Right cardiac atrium (tissue), 5 donors: Measurements from ENCODE around the gene DGKG. TPM values are rescaled to one million over a fixed set of nuclear protein-coding genes. Genes with fewer than 3 reads are reported as not detected.

Source experiments
- ATAC-seq, 2 donors: fragments of 200-7000 bp; cut with Tn5 transposase; one replicate each; pipeline versions ENCODE4 v1.8.0 to v1.9.1; 2020; ENCODE audit warnings: moderate library complexity in 2 of 2, mild to moderate bottlenecking in 1 of 2
- DNase-seq, 3 donors: peaks; one replicate each; pipeline ENCODE4 v3.0.0-alpha.2; 2020
- H3K27ac ChIP-seq: one replicate; pipeline ENCODE4 v1.5.1; 2013; ENCODE audit warnings: mild to moderate bottlenecking, low read length, control low read depth, moderate library complexity
- H3K27me3 ChIP-seq: one replicate; pipeline ENCODE4 v1.6.1; 2013; ENCODE audit not compliant: control insufficient read depth, insufficient read depth
- H3K4me1 ChIP-seq: one replicate; pipeline ENCODE4 v1.6.1; 2013; ENCODE audit warnings: low read length; ENCODE audit not compliant: control insufficient read depth, insufficient read depth
- H3K4me3 ChIP-seq: one replicate; pipeline ENCODE4 v1.5.1; 2013; ENCODE audit warnings: low read length, control low read depth
- H3K9me3 ChIP-seq: one replicate; pipeline ENCODE4 v1.6.1; 2013; ENCODE audit warnings: low read length; ENCODE audit not compliant: control insufficient read depth
- WGBS: extraction: QIAGEN DNeasy Blood & Tissue Kit; methylation state at CpG from one replicate; pipeline ENCODE4 v1.1.7; 2013; 5-methylcytosine and 5-hydroxymethylcytosine counted together
- intact Hi-C, 4 donors: fragments of 100-400 bp; cut with DNase I; formaldehyde crosslinking; loops; one replicate each; pipeline versions ENCODE4 v1.11.0 to v1.14.0; 2022 to 2023
- polyA plus RNA-seq: library from polyadenylated mRNA; stranded (reverse); fragments of 200-250 nt; gene quantifications from one replicate; pipeline ENCODE4 v1.2.3, GENCODE V29; 2013
- total RNA-seq, 4 donors: library from RNA; stranded (reverse); fragmentation: NEBNext Ultra II Directional; extraction: Animal tissue kit (Norgen Biotek cat#: 25700); gene quantifications; one replicate each; pipeline ENCODE4 v1.2.1, GENCODE V29; 2021
- donor health status: healthy with polysubstance abuse.
- donor health status: DM: no; HTN: yes; CAD: no.
- donor health status: DM: no; HTN: no; CAD: no.
- donor health status: DM: no; HTN: yes; CAD: no; lungs with severe emphysema.
- donor health status: DM: yes; HTN: yes; CAD: no.

Gene DGKG
- total and polyA plus RNA-seq, 5 donors: 4.5 to 23.6 (median 16.2) TPM

DNA sequence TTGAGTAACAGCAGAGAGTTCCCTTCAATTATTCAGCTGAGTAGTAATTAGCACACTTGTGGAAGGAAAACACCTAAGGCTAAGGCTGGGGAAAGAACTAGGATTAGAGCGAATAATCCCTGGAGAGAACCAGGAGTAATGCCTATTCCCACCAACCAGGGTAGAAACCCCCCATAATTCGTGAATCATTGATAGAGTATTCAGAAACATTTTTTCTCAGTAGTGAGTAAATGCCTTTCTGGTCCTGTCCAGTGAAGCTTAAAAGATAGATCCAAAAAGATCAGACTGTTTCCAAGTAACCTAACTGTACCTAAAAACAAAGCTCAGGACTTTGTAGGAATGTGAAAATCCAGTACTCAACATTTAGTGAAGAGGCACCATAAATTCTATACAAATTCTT, 71.2 kb downstream of the DGKG start:
- Histone ChIP-seq H3K27me3 (no peaks in the 10 kb centered on the region), H3K4me3 (no peak overlapping the region), H3K27ac (no peak overlapping the region), H3K4me1 (no peaks in the 10 kb centered on the region), H3K9me3 (no peaks in the 10 kb centered on the region)
- intact Hi-C loops: no loop called here
- DNase-seq (no peak), ATAC-seq (no peak)
- WGBS: 88% methylated on average over 2 of the region's 2 CpGs

DNA sequence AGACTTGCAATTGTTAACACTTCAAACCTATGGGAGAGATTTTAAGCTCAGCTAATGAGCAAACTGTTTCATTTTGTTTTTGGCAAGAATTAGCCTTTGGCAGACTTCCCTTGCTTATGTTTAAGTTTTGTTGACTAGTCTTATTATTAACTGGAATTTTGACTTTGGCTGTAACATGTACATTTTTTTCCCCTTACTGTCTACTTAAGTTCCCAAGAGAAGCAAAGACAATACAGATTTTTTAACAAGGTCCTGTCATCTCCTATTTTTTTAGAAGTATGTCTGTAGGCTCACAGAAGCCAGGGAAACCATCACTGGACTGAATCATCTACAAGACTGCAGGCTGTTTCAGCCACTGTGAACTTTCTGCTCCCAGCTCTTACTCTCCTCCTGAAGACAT, 74.3 kb downstream of the DGKG start:
- no peak for DNase-seq
- intact Hi-C loops: no loop called here
- H3K27me3 ChIP-seq: no peaks in the 10 kb centered on the region
- no peak overlapping the region for H3K4me3 ChIP-seq
- H3K4me1 ChIP-seq: no peaks in the 10 kb centered on the region
- H3K27ac ChIP-seq: no peak overlapping the region
- H3K9me3 ChIP-seq: no peaks in the 10 kb centered on the region
- ATAC-seq: no peak

GRCh38 chr3:186286114-186286513, 75.9 kb downstream of the DGKG start:
- H3K27me3 ChIP-seq: no peaks in the 10 kb centered on the region
- 88% methylated on average over 5 of the region's 5 CpGs for WGBS
- DNase-seq: no peak
- ATAC-seq: no peak
- intact Hi-C loops: no loop called here
- no peak overlapping the region for H3K27ac ChIP-seq
- H3K9me3 ChIP-seq: no peaks in the 10 kb centered on the region
- no peak overlapping the region for H3K4me3 ChIP-seq
- no peaks in the 10 kb centered on the region for H3K4me1 ChIP-seq

DNA sequence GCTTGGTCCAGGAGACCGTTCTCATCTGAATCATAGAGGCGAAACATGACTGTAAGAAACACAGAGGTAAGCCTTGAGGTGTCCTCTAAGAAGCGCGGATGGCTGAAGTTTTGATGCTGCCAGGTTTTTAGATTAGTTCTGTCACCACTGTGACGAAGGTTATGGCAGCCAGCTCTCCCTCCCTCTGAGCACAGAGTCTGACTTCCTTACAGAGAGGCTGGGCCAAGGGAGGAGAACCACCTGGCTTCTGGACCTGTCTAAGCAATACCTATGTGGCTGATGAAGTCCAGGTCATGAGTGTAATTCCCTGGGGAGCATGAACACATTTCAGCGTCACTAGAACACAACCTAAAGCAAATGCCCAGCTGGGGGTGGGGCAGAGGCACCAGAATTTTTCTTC, 77.4 kb downstream of the DGKG start:
- H3K27ac ChIP-seq: no peak overlapping the region
- WGBS: 89% methylated on average over 6 of the region's 6 CpGs
- ATAC-seq: no peak

DNA sequence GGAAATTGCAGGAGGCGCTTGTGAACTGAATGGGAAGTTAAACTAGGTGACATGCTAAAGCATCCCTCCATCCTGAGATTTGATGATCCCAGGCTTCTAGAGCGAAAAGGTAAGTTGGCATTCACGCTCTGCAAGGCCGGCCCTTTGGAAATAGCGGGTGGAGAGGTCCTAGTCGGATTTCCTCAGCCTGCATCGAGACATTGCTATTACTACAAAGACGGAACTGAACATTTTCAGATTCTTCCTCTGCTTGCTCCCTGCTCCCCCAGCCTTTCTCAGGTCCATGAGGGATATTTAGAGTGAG, 77.7 kb downstream of the DGKG start:
- no peak overlapping the region for H3K4me3 ChIP-seq
- DNase-seq (no peak), ATAC-seq (no peak)
- intact Hi-C loops: no loop called here
- 94% methylated on average over 8 of the region's 8 CpGs for WGBS
- H3K27me3 ChIP-seq: no peaks in the 10 kb centered on the region
- H3K27ac ChIP-seq: no peak overlapping the region
- no peaks in the 10 kb centered on the region for H3K9me3 ChIP-seq
- no peaks in the 10 kb centered on the region for H3K4me1 ChIP-seq

More for the DNA sequence above, 77.4 kb downstream of the DGKG start:
- Histone ChIP-seq H3K9me3 (no peaks in the 10 kb centered on the region), H3K4me1 (no peaks in the 10 kb centered on the region), H3K4me3 (no peak overlapping the region), H3K27me3 (no peaks in the 10 kb centered on the region)
- no peak for DNase-seq
- intact Hi-C loops: no loop called here

GRCh38 chr3:186283651-186284348, 78.2 kb downstream of the DGKG start:
- Histone ChIP-seq H3K4me3 (no peak overlapping the region), H3K9me3 (no peaks in the 10 kb centered on the region), H3K4me1 (no peaks in the 10 kb centered on the region), H3K27me3 (no peaks in the 10 kb centered on the region), H3K27ac (no peak overlapping the region)
- DNase-seq (no peak), ATAC-seq (no peak)
- intact Hi-C loops: no loop called here
- WGBS: 79% methylated on average over 6 of the region's 6 CpGs

DNA sequence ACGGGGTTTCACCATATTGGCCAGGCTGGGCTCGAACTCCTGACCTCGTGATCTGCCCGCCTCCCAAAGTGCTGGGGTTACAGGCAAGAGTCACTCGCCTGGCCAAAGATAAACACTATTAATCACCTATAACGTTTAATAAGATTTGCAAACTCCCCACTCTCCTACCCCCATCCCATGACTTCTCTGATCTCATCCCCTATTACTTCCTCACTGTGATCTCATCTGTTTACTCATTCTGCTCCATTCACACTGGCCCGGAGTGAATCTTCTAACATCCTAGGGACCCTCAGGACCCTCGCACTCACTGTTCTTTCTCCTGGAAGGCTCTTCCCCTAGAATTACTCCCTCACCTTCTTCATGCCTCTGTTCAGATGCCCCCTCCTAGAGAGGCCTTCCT, 78.9 kb downstream of the DGKG start:
- no peak overlapping the region for H3K4me3 ChIP-seq
- 82% methylated on average over 8 of the region's 8 CpGs for WGBS
- DNase-seq (no peak), ATAC-seq (no peak)
- no peaks in the 10 kb centered on the region for H3K9me3 ChIP-seq
- no peaks in the 10 kb centered on the region for H3K4me1 ChIP-seq
- intact Hi-C loops: no loop called here
- H3K27me3 ChIP-seq: no peaks in the 10 kb centered on the region
- no peak overlapping the region for H3K27ac ChIP-seq

GRCh38 chr3:186281176-186281575, 80.9 kb downstream of the DGKG start:
- ATAC-seq (peak in 1 of 2 donors; percentile 44), DNase-seq (no peak)
- no peaks in the 10 kb centered on the region for H3K27me3 ChIP-seq
- H3K9me3 ChIP-seq: no peaks in the 10 kb centered on the region
- intact Hi-C loops: no loop called here
- H3K27ac ChIP-seq: no peak overlapping the region
- H3K4me1 ChIP-seq: no peaks in the 10 kb centered on the region
- WGBS: 28% methylated on average over 2 of the region's 2 CpGs
- H3K4me3 ChIP-seq: no peak overlapping the region

DNA sequence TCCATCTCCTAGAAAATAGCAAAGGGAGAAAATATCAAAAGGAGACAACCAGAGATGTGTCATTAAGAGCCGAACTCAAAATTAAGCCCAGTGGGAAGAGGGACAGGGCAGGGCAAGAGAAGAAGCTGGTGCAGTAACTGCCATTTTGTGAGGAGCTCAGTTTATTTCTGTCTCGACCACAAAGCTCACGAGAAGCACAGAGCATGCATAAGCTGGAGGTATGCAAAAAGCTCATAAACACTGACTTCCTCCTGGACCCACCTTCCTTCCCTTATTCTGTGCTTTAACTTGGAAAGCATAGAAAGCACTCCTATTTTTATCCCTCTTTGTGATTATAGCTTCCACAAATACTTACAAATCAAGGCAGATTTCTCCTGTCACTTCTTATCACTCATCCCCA, 81.3 kb downstream of the DGKG start:
- no peak overlapping the region for H3K27ac ChIP-seq
- H3K9me3 ChIP-seq: no peaks in the 10 kb centered on the region
- no peak for ATAC-seq
- H3K4me1 ChIP-seq: no peaks in the 10 kb centered on the region
- no peak for DNase-seq
- WGBS: 55% methylated on average over 3 of the region's 3 CpGs
- no peak overlapping the region for H3K4me3 ChIP-seq
- intact Hi-C loops: no loop called here
- no peaks in the 10 kb centered on the region for H3K27me3 ChIP-seq

DNA sequence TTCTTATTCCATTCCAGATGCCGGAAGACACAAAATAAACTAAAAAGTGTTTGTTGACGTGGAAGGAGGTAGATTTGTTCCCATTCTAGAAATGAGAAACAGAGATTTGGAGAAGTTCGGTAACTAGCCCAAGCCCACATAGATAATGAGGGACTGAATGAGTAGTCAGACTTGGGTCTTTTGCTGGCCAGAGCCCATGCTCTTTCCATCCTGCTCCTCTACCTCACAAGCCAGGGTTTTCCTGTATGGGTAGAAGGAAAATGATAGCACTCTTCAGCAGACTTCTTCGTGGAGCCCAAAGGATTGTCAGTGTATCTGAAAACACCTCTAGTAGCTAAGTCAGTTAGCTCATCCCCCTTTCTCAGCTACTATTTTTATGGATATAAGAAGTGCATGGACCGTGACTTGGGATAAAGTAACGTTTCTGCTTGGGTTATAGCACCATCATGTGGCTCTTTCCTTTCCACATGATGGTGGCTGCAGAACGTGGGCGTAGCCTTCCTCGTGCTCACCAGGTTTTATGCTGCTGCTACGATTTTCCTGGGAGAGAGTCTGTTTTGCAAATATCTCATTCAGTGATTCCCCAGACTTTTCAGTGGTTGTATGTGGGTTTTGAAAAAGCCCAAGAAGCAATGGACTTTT, 84.6 kb downstream of the DGKG start:
- WGBS: 36% methylated on average over 10 of the region's 10 CpGs
- H3K27me3 ChIP-seq: no peaks in the 10 kb centered on the region
- no peaks in the 10 kb centered on the region for H3K9me3 ChIP-seq
- DNase-seq: no peak
- no peak overlapping the region for H3K4me3 ChIP-seq
- intact Hi-C loops: loop anchor here in 2 of 4 donors (5.0 to 10.0 kb wide), 2 partner anchors 293 to 295 kb away; no protein-coding TSS in a partner anchor
- no peak overlapping the region for H3K27ac ChIP-seq
- no peaks in the 10 kb centered on the region for H3K4me1 ChIP-seq
- peak; percentile 77 to 81 for ATAC-seq

DNA sequence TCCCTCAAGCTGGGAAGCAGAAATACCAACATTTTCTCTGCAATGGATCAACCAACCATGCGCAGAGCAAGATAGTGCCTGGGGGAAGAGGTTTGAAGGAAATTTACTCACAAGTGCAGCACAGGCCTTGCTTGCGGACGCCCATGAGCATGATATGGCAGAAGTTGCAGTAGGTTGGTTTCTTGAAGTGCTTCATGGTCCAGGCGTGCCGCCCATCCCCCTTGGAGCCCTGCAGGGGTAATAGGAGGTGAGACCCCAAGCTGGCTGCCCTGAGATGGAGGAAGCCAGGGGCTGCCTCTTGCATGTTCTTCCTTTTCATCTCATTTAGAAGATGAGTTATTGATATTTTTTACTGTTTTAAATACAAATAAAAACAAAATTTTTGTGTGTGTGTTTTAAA, 86.6 kb downstream of the DGKG start:
- WGBS: 92% methylated on average over 5 of the region's 5 CpGs
- Histone ChIP-seq H3K9me3 (no peaks in the 10 kb centered on the region), H3K4me1 (no peaks in the 10 kb centered on the region), H3K27ac (no peak overlapping the region), H3K4me3 (no peak overlapping the region), H3K27me3 (no peaks in the 10 kb centered on the region)
- no peak for ATAC-seq
- intact Hi-C loops: loop anchor here in 2 of 4 donors (5.0 to 10.0 kb wide), 2 partner anchors 291 to 293 kb away; no protein-coding TSS in a partner anchor
- DNase-seq: no peak
